ENCODE measurements around the gene RXRB.

The RXRB gene

DNA sequence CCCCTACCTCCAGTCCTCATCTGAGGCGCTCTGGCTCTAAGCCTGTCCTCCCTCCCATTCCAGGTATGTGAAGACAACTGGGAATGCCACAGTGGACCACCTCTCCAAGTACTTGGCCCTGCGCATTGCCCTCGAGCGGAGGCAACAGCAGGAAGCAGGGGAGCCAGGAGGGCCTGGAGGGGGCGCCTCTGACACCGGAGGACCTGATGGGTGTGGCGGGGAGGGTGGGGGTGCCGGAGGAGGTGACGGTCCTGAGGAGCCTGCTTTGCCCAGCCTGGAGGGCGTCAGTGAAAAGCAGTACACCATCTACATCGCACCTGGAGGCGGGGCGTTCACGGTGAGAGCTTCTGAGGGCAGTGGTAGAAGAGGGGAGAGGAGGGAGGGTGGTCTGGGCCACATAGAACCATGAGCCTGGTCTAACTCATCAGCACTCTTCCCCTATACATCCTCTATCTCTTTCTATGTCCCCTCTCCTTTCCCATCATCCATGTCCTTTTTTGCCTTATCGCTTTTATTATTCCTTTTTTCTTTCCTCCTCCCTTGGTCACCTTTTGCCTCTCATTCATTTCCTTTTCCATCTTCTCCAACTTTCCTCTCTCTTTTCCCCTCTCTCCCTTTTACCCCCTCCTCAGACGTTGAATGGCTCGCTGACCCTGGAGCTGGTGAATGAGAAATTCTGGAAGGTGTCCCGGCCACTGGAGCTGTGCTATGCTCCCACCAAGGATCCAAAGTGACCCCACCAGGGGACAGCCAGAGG lies 11.4 kb upstream of the RXRB start:
- no peak for DNase-seq (ENCODE audit: low read depth)

DNA sequence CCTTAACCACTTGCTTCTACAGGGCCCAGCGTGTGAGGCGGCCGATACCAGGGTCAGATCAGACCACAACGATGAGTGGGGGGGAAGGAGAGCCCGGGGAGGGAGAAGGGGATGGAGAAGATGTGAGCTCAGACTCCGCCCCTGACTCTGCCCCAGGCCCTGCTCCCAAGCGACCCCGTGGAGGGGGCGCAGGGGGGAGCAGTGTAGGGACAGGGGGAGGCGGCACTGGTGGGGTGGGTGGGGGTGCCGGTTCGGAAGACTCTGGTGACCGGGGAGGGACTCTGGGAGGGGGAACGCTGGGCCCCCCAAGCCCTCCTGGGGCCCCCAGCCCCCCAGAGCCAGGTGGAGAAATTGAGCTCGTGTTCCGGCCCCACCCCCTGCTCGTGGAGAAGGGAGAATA lies 10.7 kb upstream of the RXRB start:
- no peak for DNase-seq (ENCODE audit: low read depth)

DNA sequence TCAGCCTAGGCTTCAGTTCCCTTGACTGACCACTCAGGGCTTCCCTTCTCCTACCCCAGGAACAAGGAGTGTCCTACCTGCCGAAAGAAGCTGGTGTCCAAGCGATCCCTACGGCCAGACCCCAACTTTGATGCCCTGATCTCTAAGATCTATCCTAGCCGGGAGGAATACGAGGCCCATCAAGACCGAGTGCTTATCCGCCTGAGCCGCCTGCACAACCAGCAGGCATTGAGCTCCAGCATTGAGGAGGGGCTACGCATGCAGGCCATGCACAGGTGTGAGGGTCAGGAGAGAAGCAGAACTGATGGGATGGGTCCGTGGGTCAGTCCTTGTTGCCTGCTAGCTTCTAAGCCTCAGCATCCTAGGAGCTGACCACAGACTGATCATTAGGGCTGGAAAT lies 9.4 kb upstream of the RXRB start:
- no peak for DNase-seq (ENCODE audit: low read depth)

DNA sequence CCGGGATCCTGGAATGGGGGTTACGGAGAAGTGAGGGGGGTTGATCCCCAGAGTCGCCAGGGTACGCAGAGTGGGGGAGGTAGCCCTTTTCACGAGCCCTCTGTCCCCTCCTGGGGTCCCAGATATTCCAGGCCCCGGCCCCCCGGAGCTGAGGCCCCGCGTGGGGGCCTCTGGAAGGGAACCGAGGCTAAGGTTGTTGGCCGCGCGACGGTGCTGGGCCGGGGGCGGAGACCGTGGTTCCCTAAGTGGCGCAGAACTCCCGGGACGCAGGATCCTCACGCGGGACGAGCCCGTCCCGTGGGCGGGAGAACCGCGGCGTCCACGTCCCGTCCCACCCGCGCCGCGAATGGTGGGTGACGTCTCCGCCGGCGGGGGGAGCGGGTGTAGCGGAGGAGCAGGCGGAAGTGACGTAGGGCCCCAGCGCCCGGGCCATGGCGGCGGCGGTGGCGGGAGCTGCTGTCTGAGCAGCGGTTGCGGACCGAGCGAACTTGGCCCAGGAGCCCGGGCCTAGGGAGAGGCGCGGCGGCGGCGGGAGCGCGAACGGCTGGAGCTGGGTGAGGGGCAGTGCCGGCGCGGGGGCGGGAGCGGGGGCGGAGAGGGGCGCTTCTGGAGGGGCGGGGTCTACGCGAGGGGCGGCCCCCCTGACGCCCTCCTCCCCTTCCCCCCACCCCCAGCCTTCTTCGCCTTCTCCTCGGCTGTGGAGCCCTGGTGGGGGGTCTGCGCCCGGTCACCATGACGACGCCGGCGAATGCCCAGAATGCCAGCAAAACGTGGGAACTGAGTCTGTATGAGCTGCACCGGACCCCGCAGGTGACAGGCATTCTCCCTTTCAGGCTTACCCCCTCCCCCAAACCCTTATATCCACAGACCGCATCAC lies 7.9 kb upstream of the RXRB start, which contains the start of gene RING1:
Gene RING1 (plus strand): TSS at position 410 of the 877 bp plus-strand sequence. CDS start 323 bp downstream, at position 733.
- peak; percentile 63 for DNase-seq (ENCODE audit: low read depth)

DNA sequence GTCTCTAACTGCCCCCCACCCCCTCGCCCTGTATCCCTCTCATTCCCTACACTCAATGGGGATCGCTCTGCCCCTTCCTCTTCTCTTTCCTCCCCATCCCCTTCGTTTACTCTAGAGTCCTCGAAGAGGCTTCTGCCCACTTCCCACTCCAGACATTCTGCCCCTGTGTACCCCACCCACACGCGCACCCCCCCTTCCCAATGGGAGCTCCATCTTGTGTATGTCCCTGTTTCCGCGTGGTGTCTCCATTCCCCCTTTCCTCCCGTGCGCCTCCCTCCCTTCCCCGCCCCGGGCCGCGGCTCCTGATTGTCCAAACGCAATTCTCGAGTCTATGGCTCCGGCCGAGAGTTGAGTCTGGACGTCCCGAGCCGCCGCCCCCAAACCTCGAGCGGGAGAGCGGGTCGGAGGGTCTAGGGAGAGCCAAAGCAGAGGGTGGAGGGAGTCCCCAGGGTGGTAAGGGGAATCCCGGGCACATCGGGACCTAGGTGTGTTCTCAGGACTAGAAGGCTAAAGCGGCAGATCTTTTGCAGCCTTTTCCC lies 7.2 kb upstream of the RXRB start:
- DNase-seq (ENCODE audit: low read depth): no peak

DNA sequence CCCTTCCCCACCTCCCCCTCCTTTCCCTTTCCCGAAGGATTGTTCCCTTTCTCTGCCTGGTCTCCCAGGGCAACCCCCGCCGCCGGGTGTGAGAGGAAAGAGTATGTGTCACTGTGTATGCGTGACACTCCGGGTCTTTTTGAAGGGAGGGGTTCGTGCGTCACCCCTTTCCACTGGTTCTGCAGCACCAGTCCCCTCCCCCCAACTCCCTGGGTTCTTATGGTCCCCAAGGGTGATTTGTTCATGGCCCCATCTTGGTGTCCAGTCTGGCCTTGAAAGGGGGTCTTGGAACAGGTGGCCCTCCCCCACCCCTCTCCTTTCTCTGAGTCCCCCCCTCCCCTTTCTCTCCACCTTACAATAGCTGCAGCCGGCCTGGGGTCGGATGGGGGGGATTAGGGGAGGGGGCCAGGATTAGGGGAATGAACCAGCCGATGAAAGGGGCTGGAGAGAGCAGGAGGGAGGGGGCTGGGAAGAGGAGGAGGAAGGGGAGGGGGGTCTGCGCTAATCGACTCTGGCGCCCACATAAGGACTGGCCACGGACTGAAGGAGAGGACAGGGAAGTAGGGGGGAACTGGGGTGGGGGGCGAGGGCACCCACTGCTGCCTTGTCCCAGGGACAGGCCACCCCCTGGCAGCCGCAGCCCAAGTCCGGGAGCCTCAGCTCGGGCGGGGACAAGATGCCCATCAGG lies 6.5 kb upstream of the RXRB start:
- DNase-seq (ENCODE audit: low read depth): no peak

DNA sequence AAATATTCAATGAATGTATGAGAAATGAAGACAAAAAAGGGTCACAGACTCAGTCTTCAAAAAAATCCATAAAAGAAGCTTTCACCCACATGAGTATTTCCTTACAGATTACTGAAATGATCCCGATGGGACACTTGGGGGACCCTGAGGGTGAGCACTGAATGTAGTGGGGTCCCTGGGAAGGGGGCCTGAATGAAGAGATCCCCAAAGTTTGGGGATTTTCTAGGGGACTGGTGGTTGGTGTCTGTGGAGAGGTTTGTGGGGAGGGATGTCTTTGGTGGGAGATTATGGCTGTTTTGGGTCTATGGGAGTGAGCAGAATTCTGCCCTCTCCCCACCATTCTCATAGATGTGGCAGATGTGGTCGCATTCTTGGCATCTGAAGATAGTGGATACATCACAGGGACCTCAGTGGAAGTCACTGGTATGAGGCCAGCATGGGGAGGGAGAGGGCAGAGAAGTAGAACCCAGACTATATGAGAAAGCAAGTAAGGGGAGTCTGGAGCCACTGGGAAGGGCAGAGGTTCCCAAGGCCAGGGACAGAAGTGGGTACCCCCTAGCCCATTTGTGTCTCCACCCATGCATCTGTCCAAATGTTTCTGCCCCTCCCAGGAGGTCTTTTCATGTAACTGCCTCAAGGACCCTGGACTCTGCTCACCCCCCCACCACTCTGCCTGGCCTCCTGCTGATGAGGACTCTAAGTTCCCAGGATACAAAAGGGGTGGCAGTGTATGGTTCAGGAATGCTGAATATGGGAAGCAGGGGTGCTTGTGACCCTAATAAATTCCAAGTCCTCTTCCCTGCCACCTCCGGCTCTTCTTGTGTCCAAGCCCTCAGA lies 5.8 kb upstream of the RXRB start:
- no peak for DNase-seq (ENCODE audit: low read depth)

DNA sequence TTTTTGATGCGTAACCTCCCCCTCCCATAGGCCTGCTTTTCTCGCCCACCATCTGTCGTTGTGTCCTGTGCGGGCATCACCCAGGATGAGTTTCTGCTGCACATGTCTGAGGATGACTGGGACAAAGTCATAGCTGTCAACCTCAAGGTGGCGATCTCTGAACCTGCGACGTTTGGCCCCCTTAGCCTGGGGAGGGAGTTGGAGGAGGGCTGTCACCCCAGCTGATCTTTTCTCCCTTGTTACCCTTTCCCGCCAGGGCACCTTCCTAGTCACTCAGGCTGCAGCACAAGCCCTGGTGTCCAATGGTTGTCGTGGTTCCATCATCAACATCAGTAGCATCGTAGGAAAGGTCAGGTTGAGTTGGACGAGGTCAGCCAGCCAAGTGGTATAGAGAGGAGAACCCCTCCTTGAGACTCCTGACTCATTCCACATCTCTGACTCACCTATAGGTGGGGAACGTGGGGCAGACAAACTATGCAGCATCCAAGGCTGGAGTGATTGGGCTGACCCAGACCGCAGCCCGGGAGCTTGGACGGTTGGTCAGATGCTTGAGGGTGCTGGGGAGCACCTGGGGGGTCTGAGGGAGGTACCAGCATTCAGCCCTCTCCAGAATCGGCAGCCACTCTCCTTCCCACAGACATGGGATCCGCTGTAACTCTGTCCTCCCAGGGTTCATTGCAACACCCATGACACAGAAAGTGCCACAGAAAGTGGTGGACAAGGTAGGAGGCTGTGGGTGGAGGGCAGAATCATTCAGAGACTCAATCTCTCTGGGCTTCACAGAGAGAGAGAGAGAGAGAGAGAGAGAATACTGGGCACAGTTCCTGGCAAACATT lies 4.9 kb upstream of the RXRB start:
- DNase-seq (ENCODE audit: low read depth): no peak

DNA sequence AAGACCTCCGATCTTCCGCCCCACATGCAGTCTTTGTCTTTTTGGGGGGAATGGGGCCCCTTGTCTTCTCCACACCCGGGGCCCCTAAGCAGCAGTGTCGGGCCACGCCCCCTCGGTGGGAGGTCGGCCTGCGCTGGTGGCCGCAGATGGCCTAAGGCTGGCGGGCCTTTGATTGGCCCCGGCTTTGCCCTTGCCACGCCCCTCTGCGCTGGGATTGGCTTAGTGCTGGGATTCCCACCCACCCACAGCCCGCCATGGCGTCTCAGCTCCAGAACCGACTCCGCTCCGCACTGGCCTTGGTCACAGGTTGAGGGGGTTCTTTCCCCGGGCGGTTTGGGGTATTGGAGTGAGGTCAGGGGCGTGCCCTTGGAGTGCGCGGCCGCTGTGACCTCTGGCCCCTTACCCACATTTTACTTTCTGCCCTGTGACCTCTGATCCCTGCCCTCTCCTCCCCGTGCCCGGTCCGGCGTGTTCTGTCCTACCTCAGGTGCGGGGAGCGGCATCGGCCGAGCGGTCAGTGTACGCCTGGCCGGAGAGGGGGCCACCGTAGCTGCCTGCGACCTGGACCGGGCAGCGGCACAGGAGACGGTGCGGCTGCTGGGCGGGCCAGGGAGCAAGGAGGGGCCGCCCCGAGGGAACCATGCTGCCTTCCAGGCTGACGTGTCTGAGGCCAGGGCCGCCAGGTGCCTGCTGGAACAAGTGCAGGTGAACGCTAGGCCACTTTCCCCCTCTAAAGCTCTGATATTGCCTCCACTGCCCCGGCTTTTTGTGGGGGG lies 4.1 kb upstream of the RXRB start, which contains the start of gene HSD17B8:
Gene HSD17B8 (plus strand): TSS at position 241 of the 776 bp plus-strand sequence. CDS start 14 bp downstream, at position 255.
- DNase-seq (ENCODE audit: low read depth): peak; percentile 90

DNA sequence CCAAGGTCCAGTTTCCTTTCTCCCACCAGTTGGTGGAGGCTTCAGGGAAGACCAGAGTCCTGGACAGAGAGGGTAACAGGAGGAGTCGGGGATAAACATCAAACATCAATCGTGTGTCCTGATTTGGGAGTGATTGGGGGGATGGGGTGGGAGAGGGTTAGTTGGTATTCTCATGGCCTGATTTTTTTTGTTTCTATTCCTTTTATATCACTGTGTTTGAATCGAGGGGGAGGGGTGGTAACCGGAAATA lies 3.6 kb upstream of the RXRB start:
- DNase-seq (ENCODE audit: low read depth): no peak

DNA sequence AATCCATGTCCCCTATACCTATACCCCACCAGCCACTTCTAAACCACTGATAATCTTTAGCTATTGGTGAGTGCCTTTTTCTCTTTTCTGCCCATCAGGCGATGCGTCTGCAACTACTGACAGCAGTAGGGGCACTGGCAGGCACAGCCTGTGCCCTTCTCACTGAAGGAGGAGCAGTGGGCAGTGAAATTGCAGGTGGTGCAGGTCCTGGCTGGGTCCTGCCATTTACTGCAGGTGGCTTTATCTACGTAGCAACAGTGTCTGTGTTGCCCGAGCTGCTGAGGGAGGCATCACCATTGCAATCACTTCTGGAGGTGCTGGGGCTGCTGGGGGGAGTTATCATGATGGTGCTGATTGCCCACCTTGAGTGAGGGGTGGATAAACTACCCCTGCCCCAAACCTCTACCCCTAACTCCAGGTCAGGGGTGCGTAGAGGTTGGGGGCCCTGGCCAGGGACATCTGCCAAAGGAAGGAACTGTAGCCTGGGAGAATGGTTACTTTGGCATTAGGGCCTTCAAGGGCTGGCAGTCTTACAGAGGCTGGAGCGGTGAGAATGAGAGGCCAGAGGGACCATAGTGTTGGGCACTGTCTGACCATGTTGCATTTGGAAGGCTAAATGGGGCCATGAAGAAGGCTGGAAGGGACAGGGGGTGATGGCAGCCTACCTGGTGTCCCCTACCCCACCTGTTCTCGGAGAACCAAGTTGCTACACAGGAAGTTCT lies 3.1 kb upstream of the RXRB start:
- no peak for DNase-seq (ENCODE audit: low read depth)

DNA sequence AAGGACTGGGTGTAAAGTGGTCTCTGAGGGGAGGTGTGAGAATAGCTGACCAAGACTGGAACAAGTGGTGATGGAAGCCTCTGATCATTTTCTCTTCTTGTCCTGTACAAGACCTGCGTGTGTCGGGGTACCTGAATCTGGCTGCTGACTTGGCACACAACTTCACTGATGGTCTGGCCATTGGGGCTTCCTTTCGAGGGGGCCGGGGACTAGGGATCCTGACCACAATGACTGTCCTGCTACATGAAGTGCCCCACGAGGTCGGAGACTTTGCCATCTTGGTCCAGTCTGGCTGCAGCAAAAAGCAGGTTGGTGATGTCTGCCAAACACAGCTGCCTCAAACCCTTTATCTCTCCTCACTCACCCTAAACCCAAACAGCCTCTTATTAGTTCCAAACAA lies 2.3 kb upstream of the RXRB start:
- no peak for DNase-seq (ENCODE audit: low read depth)

DNA sequence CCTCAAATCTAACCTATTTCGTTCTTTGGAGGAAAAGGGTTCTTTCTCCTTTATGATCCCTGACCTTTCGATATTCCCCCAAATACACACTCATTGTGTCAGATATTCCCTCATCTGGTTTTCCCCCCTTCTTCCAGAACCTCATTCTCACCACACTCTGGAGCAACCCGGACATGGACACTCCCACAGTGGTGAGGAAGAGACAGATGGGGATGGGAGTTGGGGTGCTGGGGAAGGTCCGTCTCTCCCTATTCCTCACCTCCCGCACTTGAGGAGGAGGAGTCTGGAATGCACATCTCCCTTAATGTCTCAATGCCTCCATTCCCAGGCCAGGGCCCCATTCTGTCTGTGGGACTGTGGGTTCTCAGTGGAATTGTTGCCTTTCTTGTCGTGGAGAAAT lies 1.5 kb upstream of the RXRB start:
- DNase-seq (ENCODE audit: low read depth): no peak

DNA sequence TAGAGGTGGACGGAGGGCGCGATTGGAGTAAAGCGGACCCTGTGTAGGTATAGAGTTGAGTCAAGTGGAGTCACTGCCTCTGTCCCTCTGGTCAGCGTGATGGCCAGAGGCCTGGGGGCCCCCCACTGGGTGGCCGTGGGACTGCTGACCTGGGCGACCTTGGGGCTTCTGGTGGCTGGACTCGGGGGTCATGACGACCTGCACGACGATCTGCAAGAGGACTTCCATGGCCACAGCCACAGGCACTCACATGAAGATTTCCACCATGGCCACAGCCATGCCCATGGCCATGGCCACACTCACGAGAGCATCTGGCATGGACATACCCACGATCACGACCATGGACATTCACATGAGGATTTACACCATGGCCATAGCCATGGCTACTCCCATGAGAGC lies 681 bp upstream of the RXRB start:
- DNase-seq (ENCODE audit: low read depth): no peak

DNA sequence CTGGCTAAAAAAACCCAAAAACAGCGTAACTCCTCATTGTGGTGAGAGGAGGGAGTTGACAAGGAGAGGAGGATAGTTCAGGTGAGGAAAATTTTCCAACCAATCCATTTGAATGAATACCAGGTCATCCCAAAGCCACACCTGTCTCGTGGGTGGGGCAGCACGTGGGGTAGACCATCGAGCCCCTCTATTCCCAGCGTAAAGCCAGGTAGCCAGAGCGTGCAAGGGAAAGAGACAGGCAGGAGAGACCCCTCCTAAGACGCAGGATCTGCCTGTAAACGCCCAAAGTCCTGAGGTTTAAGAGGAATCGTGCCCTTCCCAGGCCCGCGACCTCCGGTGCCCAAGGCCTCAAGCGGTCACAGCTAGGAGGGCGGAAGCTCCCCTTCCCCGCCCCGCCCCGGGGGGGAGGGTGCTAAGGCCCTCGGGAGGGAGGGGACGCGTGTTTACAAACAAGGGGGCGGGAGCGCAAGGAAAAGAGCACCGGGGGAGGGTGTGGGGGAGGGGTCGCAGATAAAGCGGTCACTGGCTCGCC lies 712 bp downstream of the RXRB start:
- DNase-seq (ENCODE audit: low read depth): peak; percentile 48

DNA sequence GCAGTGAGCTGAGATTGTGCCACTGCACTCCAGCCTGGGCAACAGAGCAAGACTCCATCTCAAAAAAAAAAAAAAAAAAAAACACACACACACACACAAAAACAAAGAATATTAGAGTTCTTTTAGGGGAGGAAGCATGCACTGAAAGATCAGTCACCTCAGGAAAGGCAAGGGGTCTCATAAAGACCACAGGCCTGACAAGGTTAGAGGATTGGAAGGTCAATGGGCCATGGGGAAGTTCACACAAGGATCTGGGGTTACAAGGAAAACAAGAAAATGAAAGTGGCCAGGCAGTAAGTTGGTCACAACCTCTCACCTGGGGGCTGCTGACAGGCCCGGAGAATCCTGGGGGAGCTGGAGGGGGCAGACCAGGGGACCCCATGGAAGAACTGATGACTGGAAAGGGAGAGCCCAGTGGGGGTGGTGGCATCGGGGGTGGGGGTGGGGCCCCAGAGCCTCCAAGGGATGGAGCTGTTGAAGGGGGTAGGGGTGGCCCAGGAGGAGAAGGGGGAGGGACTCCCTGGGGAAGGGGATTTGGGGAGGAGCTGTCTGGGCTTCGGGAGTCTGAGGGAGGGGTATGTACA lies 1.5 kb downstream of the RXRB start:
- DNase-seq (ENCODE audit: low read depth): no peak

DNA sequence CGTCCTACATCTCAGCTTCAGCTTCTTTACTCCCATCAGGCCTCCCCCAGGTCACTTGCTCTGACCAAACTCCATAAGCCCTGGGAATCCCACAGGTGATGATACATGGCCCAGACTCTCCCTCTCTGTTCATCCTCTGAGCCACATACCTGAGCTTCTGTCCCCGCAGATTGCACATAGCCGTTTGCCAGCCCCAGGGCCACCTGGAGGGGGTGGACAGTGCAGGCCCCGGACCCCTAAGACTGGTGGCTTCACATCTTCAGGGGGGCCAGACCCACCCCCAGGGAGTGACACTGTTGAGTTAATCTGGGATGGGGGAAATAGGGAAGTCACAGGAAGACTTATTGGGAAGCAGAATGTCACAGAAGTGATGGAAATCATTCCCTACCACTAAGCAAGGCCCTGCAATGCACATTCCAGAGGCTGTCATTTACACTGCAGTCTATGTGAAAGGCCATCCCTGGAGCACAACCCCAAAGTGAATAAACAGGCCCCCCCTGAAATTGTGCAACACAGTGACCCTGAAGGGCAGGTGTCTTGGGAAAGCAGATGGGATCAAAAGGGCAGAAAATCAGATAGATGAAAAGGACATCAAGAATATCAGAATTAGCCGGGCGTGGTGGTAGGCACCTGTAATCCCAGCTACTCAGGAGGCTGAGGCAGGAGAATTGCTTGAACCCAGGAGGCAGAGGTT lies 2.2 kb downstream of the RXRB start:
- no peak for DNase-seq (ENCODE audit: low read depth)

DNA sequence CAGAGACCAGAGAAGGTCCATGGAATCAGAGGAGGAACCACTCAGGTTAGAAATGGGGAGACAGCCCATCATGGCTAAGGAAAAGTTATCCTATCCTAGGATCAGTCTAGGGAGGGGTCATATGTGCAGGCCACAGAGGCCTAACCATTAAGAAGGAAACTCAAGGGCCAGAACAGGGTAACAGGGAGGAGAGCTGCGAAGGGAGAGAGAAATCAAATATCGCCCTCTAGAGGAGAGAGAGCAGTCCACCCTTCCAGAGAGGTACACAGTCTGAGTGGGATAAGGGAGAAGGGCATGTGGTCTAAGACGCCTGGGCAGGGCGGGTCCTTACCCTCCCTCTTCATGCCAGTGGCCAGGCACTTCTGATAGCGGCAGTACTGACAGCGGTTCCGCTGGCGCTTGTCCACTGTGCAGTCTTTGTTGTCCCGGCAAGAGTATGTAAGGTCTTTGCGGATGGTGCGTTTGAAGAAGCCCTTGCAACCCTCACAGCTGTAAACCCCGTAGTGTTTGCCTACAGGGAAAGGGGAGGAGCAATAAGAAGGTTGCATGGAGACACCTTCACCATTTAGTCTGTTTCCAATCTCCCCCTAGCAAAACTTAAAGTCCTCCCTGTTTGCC lies 2.9 kb downstream of the RXRB start:
- DNase-seq (ENCODE audit: low read depth): no peak
